Lower leg skin (tissue), 3 donors: ENCODE results near the gene PDE4A.

ENCODE experiments used
- POLR2A ChIP-seq, 2 donors: fragments of 450-650 bp; IDR thresholded peaks; one replicate each; pipeline ENCODE4 v1.6.1; 2016 to 2017; ENCODE audit warnings: antibody characterized with exemption in 2 of 2, mild to moderate bottlenecking in 1 of 2, moderate library complexity in 1 of 2
- TF ChIP-seq, protein P1 (sequence below), 3 donors: fragments of 450-650 bp; IDR thresholded peaks; one replicate each; pipeline ENCODE4 v1.5.1; 2016; ENCODE audit warnings: antibody characterized with exemption in 3 of 3, mild to moderate bottlenecking in 3 of 3, moderate library complexity in 2 of 3

GRCh38 chr19:10450191-10450852 lies 30.0 kb downstream of the PDE4A start:
- TF ChIP-seq, protein P1, sequence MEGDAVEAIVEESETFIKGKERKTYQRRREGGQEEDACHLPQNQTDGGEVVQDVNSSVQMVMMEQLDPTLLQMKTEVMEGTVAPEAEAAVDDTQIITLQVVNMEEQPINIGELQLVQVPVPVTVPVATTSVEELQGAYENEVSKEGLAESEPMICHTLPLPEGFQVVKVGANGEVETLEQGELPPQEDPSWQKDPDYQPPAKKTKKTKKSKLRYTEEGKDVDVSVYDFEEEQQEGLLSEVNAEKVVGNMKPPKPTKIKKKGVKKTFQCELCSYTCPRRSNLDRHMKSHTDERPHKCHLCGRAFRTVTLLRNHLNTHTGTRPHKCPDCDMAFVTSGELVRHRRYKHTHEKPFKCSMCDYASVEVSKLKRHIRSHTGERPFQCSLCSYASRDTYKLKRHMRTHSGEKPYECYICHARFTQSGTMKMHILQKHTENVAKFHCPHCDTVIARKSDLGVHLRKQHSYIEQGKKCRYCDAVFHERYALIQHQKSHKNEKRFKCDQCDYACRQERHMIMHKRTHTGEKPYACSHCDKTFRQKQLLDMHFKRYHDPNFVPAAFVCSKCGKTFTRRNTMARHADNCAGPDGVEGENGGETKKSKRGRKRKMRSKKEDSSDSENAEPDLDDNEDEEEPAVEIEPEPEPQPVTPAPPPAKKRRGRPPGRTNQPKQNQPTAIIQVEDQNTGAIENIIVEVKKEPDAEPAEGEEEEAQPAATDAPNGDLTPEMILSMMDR (IDR thresholded peaks at IDR 0.05): no peak
- no peak for TF ChIP-seq POLR2A (IDR thresholded peaks at IDR 0.05)
